Muscle of leg (tissue), 16 donors: ENCODE measurements around the gene CORO2B. TPM values are rescaled to one million over a fixed set of nuclear protein-coding genes. Genes with fewer than 3 reads are reported as not detected.
A peak's percentile ranks its signal among the peaks of the same experiment; 100 is the strongest.

Experiments
- DNase-seq: peaks from one replicate; pipeline ENCODE4 v3.0.0; 2013
- H3K27ac ChIP-seq: one replicate; pipeline ENCODE4 v1.5.1; 2013; ENCODE audit warnings: mild to moderate bottlenecking, low read length, control low read depth
- H3K27me3 ChIP-seq: one replicate; pipeline ENCODE4 v1.6.1; 2013; ENCODE audit warnings: low read length; ENCODE audit not compliant: control insufficient read depth, insufficient read depth
- H3K36me3 ChIP-seq: one replicate; pipeline ENCODE4 v1.6.1; 2013; ENCODE audit warnings: low read length; ENCODE audit not compliant: control insufficient read depth, insufficient read depth
- H3K4me1 ChIP-seq: one replicate; pipeline ENCODE4 v1.6.1; 2013; ENCODE audit warnings: low read length; ENCODE audit not compliant: control insufficient read depth, insufficient read depth
- H3K4me3 ChIP-seq: one replicate; pipeline ENCODE4 v1.5.1; 2013; ENCODE audit warnings: low read length, control low read depth
- H3K9me3 ChIP-seq: replicated peaks from 2 replicates; pipeline ENCODE4 v1.6.1; 2013; ENCODE audit warnings: low read depth, low read length; ENCODE audit not compliant: control insufficient read depth
- WGBS: methylation state at CpG from one replicate; pipeline ENCODE4 v1.1.5; 2013; ENCODE audit warnings: missing lambda C conversion rate; ENCODE audit not compliant: insufficient coverage; 5-methylcytosine and 5-hydroxymethylcytosine counted together
- long read RNA-seq, 11 donors: transcript quantifications; one replicate each; lab custom pipeline, GENCODE V29; 2026
- polyA plus RNA-seq, 8 donors: library from polyadenylated mRNA; unstranded; fragments of 120-200 nt; gene quantifications; one replicate each; pipeline versions ENCODE4 v1.2.1 to v1.2.3, GENCODE V29; 2013; ENCODE audit warnings: inconsistent platforms in 1 of 8, low replicate concordance in 1 of 8; ENCODE audit not compliant: insufficient read length in 8 of 8, insufficient read depth in 1 of 8
- total RNA-seq: library from RNA; stranded (reverse); fragments of 120-200 nt; gene quantifications from one replicate; pipeline ENCODE4 v1.2.4, GENCODE V29; 2013

CORO2B gene, protein sequence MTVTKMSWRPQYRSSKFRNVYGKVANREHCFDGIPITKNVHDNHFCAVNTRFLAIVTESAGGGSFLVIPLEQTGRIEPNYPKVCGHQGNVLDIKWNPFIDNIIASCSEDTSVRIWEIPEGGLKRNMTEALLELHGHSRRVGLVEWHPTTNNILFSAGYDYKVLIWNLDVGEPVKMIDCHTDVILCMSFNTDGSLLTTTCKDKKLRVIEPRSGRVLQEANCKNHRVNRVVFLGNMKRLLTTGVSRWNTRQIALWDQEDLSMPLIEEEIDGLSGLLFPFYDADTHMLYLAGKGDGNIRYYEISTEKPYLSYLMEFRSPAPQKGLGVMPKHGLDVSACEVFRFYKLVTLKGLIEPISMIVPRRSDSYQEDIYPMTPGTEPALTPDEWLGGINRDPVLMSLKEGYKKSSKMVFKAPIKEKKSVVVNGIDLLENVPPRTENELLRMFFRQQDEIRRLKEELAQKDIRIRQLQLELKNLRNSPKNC
- total RNA-seq (2.9 TPM), polyA plus RNA-seq (1 to 10 TPM; 3.5 to 8.6 (median 5.6) TPM)
- long read RNA-seq, donor 1, result 0 reads
- long read RNA-seq, donor 2, result 0 reads
- long read RNA-seq, donor 3, partial matches to known transcripts, result 0 of 1 reads
- long read RNA-seq, donor 3, other reads (novel, unspliced or antisense), result 0 of 1 reads
- long read RNA-seq, donor 4, partial matches to known transcripts, result 0 of 1 reads
- long read RNA-seq, donor 4, other reads (novel, unspliced or antisense), result 0 of 1 reads
- long read RNA-seq, donor 5, result 0 reads
- long read RNA-seq, donor 6, result 0 reads
- long read RNA-seq, donor 7, result 0 reads
- long read RNA-seq, donor 8, partial matches to known transcripts, result 0 of 2 reads
- long read RNA-seq, donor 8, other reads (novel, unspliced or antisense), result 0 of 2 reads
- long read RNA-seq, donor 9, result 0 reads
- long read RNA-seq, donor 10, partial matches to known transcripts, result 0 of 1 reads
- long read RNA-seq, donor 10, other reads (novel, unspliced or antisense), result 0 of 1 reads
- long read RNA-seq, donor 11, result 0 reads

DNA sequence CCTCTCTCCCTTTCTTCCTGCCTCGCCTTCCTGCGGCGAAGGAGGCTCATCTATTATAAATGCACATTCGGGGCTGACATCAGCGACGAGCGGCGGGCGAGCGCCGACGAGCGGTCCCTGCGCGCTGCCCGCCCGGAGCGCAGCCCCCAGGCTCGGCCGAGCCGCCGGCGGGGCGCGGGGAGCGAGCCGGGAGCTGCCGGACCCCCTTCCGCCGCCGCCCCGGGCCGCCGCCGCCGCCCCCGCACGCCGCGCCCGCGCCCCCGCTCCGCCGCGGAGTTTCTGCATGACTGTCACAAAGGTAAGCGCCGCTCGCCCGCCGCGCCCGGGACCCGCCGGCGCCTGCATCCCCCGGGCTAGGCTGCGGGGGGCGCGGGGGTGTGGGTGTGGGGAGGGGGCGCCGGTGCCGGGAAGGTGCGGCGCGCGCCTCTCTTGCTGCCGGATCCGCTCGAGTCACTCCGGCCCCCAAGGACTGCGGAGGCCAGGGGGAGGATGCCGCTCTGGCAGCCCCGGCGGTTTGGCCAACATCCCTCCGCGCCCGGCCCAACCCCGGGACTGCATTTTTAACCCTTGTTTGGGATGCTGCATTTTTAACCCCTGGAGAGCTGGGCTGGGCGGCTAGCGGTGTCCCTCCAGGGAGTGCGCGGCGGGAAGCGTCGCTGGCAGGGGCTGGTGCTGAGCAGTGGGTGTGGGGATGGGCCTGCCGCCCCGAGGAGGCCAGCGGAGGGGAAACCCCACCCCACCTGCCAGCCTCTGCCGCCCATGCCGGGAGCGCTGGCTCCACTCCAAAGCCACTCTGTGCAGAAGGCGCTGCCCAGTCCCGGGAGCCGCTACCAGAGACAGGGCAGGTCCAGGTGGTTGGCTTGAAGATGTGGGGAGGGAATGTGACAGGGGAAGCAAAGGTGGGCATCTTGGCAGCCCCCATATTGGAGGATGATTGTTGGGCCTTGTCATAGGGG is at the start of gene CORO2B:
TSS of gene CORO2B (plus strand) at position 14 of the 956 bp plus-strand sequence. CDS start at position 284, 270 bp downstream.
- no peak within 1 kb of the TSS for H3K27ac ChIP-seq
- 2% methylated on average over 63 of the region's 95 CpGs for WGBS
- peaks cover 30% of the 10 kb centered on the region for H3K27me3 ChIP-seq
- no peaks in the 10 kb centered on the region for H3K36me3 ChIP-seq
- peak; percentile 39 for DNase-seq
- peak within 1 kb of the TSS; percentile 44 for H3K4me3 ChIP-seq
- H3K4me1 ChIP-seq, result peaks cover 28% of the 10 kb centered on the region
- H3K9me3 ChIP-seq, result no peaks in the 10 kb centered on the region

DNA sequence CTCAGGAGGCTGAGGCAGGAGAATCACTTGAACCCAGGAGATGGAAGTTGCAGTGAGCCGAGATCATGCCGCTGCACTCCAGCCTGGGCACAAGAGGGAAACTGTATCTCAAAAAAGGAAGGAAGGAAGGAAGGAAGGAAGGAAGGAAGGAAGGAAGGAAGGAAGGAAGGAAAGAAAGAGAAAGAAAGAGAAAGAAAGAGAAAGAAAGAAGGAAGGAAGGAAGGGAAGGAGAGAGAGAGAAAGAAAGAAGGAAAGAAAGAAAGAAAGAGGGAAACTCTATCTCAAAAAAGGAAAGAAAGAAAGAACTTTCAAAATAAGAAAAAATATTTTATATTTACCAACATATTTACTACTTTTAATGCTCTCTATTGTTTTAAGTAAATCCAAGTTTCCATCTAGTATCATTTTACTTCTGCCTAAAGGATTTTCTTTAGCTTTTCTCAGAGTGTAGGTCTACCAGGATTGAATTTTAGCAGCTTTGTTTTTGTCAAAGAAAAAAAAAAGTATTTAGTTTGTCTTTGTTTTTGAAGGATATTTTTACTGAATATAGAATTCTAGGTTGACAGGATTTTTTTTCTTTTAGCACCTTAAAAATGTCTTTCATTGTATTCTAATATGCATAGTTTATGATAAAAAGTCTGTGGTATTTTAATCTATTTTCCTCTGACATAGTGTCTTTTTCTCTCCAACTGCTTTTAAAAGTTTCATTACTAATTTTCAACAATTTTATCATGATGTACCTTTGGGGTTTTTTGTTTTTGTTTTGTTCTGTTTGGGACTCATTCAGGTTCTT is 47.2 kb upstream of the CORO2B start:
- Histone ChIP-seq H3K27ac (no peak overlapping the region), H3K9me3 (peaks cover 4% of the 10 kb centered on the region), H3K36me3 (no peaks in the 10 kb centered on the region), H3K27me3 (no peaks in the 10 kb centered on the region), H3K4me3 (no peak overlapping the region), H3K4me1 (no peaks in the 10 kb centered on the region)
- DNase-seq, result no peak
- 100% methylated on average over 2 of the region's 2 CpGs for WGBS

DNA sequence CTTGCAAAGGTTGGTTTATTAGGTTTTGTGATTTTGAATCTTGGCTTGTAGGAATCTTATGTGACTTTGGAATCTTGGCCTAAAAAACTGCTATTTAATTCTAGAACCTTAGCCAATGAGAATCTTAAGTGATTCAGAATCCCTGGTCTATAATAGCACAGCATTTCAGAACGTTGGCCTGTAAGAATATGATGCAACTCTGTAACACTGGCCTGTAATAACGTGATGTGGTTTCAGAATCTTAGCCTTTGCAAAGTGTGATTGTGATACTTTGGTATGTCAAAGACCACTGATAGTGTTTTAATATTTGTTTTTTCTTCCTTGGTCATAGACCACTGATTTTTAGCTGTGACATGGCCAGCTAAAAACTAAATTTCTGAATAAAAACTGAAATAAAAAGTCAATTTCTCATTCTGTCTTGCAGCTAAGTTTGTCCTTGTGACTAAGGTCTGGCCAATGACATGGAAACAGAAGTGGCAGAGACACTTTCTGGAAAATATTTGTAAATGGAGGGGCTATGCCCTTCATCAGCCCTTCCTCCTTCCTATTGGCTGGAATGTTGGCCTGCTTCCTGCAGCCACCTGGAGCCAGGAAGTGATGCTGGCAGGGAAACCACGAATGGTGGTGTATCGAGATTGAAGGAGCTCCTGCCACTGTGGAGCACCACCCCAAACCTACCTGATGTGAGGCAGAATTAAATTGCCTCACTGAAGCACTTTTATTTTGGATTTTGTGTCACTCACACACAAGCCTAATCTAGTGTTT is 42.3 kb upstream of the CORO2B start:
- peaks cover 2% of the 10 kb centered on the region for H3K27me3 ChIP-seq
- H3K27ac ChIP-seq, result no peak overlapping the region
- H3K4me3 ChIP-seq, result no peak overlapping the region
- 40% methylated on average over 1 of the region's 4 CpGs for WGBS
- no peak for DNase-seq
- H3K9me3 ChIP-seq, result peaks cover 6% of the 10 kb centered on the region
- no peaks in the 10 kb centered on the region for H3K36me3 ChIP-seq
- H3K4me1 ChIP-seq, result no peaks in the 10 kb centered on the region

DNA sequence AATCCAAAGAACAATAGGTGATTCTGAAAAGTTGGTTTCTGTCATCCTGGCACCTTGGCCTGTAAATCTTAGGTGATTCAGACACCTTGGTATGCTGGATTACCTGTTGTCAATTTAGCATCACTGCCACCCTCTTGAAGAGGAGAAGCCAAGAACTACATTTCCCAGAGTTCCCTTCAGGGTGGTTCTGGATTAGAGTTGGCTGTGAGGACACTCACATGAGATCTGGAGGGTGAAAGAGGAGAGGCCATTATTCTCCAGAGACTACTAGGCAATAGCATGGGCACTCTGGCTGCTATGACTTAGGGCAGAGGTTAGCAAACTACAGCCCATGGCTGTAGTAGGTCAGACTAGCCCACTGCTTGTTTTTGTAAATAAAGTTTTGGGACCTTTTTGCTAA is 41.7 kb upstream of the CORO2B start:
- Histone ChIP-seq H3K4me3 (no peak overlapping the region), H3K27ac (no peak overlapping the region)

DNA sequence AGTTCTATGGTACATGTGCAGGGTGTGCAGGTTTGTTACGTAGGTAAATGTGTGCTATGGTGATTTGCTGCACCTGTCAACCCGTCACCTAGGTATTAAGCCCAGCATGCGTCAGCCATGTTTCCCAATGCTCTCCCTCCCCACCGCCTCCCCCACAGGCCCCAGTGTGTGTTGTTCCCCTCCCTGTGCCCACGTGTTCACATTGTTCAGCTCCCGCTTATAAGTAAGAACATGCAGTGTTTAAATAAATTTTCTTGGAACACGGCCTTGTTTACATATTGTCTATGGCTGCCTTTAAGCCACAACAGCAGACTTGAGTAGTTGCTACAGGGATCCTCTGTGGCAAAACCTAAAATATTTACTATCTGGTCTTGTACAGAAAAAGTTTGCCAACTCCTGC is 41.3 kb upstream of the CORO2B start:
- no peak overlapping the region for H3K4me3 ChIP-seq
- peaks cover 2% of the 10 kb centered on the region for H3K27me3 ChIP-seq
- peaks cover 4% of the 10 kb centered on the region for H3K9me3 ChIP-seq
- no peak overlapping the region for H3K27ac ChIP-seq
- no peaks in the 10 kb centered on the region for H3K4me1 ChIP-seq
- no peak for DNase-seq
- no peaks in the 10 kb centered on the region for H3K36me3 ChIP-seq
- no CpG with 5 or more reads among the region's 7 CpGs for WGBS

More for the DNA sequence above, 41.7 kb upstream of the CORO2B start:
- Histone ChIP-seq H3K27me3 (peaks cover 2% of the 10 kb centered on the region), H3K9me3 (peaks cover 6% of the 10 kb centered on the region), H3K4me1 (no peaks in the 10 kb centered on the region), H3K36me3 (no peaks in the 10 kb centered on the region)
- DNase-seq, result no peak

DNA sequence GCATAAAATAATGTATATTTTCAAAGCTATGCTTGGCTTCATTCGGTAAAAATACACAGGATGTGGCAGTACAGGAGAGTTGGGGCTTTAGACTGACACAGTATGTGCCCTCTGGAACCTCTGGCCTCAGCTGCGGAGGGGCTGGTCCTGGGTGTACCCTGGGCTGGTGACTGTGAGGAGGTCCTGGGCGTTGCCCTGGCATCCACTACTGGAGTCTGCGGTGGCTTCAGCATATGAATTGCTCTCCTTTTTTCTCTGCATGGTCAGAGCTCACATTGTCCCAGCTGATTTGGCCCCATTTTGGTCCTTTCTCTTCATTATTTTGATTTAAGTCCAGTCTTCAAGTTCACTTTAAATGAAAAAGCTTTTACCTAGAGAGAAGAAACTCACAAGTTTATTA is 40.5 kb upstream of the CORO2B start:
- 96% methylated on average over 3 of the region's 4 CpGs for WGBS
- DNase-seq, result no peak

DNA sequence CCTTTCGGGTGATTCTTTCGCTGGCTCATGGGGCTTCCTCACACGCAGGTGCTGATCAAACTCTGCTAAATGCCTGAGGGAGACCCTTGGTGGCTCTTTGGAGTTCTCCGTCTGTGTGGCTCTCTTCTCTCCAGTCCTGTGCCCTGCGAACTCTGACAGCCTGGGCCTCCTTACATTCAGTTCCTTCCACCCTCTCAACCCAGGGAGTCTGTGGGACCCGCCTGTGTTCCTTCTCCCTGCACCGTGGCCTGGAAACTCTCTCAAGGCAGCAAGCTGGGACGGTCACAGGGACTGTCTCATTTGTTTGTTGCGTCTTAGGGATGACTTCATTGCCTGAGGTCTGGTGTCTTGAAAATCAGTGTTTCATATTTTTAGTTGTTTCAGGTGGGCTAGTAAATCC is 37.0 kb upstream of the CORO2B start:
- Histone ChIP-seq H3K4me3 (no peak overlapping the region), H3K27ac (no peak overlapping the region), H3K27me3 (peaks cover 2% of the 10 kb centered on the region), H3K4me1 (no peaks in the 10 kb centered on the region), H3K9me3 (peaks cover 2% of the 10 kb centered on the region), H3K36me3 (no peaks in the 10 kb centered on the region)
- no peak for DNase-seq
- WGBS, result 85% methylated on average over 7 of the region's 9 CpGs

More for the DNA sequence above, 40.5 kb upstream of the CORO2B start:
- Histone ChIP-seq H3K4me3 (no peak overlapping the region), H3K27me3 (peaks cover 2% of the 10 kb centered on the region), H3K36me3 (no peaks in the 10 kb centered on the region), H3K27ac (no peak overlapping the region), H3K4me1 (no peaks in the 10 kb centered on the region), H3K9me3 (peaks cover 2% of the 10 kb centered on the region)

DNA sequence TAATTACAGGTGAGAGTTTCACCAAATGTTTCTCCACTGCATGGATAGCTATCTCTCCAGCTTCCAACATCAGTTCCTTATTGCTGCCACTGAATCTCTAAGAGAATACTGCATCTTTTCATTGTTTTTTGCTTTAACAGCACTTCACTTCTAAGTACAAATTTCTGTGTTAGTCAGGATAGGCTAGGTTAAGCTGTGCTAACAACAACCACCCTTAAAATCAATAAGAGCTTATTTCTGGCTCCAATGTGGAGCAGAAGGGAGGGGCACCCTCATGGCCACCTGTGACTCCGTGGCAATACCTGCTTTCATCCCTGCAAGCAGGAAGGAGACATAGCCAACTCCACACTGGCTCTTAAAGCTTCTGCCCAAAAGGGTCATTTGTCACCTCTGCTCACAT is 36.4 kb upstream of the CORO2B start:
- H3K27ac ChIP-seq, result no peak overlapping the region
- no peaks in the 10 kb centered on the region for H3K36me3 ChIP-seq
- WGBS, result 50% methylated on average over 1 of the region's 1 CpG
- H3K4me1 ChIP-seq, result no peaks in the 10 kb centered on the region
- peaks cover 4% of the 10 kb centered on the region for H3K9me3 ChIP-seq
- no peak overlapping the region for H3K4me3 ChIP-seq
- H3K27me3 ChIP-seq, result peaks cover 2% of the 10 kb centered on the region
- no peak for DNase-seq
